Kidney (tissue), 14 donors: ENCODE data around the gene LARP1B. TPM values are rescaled to one million over a fixed set of nuclear protein-coding genes. Genes with fewer than 3 reads are reported as not detected.
A peak's percentile ranks its signal among the peaks of the same experiment; 100 is the strongest.
"Not testable (repeated sequence)": the region's sequence is repeated elsewhere in the genome, so short reads cannot be mapped to it uniquely, and the experiment has no call there.

Source experiments
- DNase-seq, 5 donors: peaks; one replicate each; pipeline ENCODE4 v3.0.0-alpha.2; 2013 to 2020
- FAIRE-seq: peaks from 2 replicates; lab custom pipeline; 2012; peaks lifted over from hg19 to GRCh38; lab: Jason Lieb, UNC
- H3K27ac ChIP-seq, 2 donors: one replicate each; pipeline ENCODE4 v1.7.0; 2013; ENCODE audit warnings: low read depth in 2 of 2, low read length in 2 of 2, inconsistent platforms in 1 of 2
- H3K27me3 ChIP-seq: one replicate; pipeline ENCODE4 v1.7.1; 2013; ENCODE audit warnings: low read length, inconsistent platforms; ENCODE audit not compliant: control insufficient read depth, insufficient read depth
- H3K36me3 ChIP-seq, 3 donors: one replicate each; pipeline versions ENCODE4 v1.7.0 to v1.7.1; 2013; ENCODE audit warnings: low read length in 3 of 3, control low read depth in 1 of 3, inconsistent platforms in 1 of 3; ENCODE audit not compliant: insufficient read depth in 3 of 3, control insufficient read depth in 2 of 3
- H3K4me1 ChIP-seq, 3 donors: one replicate each; pipeline versions ENCODE4 v1.7.0 to v1.7.1; 2013; ENCODE audit warnings: low read length in 3 of 3, inconsistent platforms in 1 of 3, low read depth in 1 of 3; ENCODE audit not compliant: control insufficient read depth in 2 of 3, insufficient read depth in 2 of 3
- H3K4me3 ChIP-seq, 3 donors: one replicate each; pipeline versions ENCODE4 v1.7.0 to v1.8.1; 2013; ENCODE audit warnings: low read length in 3 of 3, control low read depth in 1 of 3, inconsistent platforms in 1 of 3
- H3K9ac ChIP-seq, 3 donors: one replicate each; pipeline versions ENCODE4 v1.7.0 to v1.7.1; 2013; ENCODE audit warnings: low read length in 3 of 3, control low read depth in 1 of 3, inconsistent platforms in 1 of 3
- H3K9me3 ChIP-seq, 3 donors: one replicate each; pipeline versions ENCODE4 v1.7.0 to v1.7.1; 2013; ENCODE audit warnings: low read length in 3 of 3, control low read depth in 1 of 3, inconsistent platforms in 1 of 3; ENCODE audit not compliant: control insufficient read depth in 2 of 3, insufficient read depth in 1 of 3
- CTCF ChIP-seq: IDR thresholded peaks from 3 replicates; pipeline ENCODE4 v1.5.1; 2012; ENCODE audit warnings: mild to moderate bottlenecking, moderate library complexity, borderline replicate concordance; ENCODE audit not compliant: insufficient read depth; ENCODE audit errors: extremely low read depth
- intact Hi-C: fragments of 100-400 bp; cut with DNase I; formaldehyde crosslinking; loops from one replicate; pipeline ENCODE4 v1.11.1; 2022
- polyA plus RNA-seq: library from polyadenylated mRNA; stranded (reverse); fragments of 350-450 nt; fragmentation: Illumina TruSeq; extraction: RNeasy Lipid Tissue Mini Kit (QIAGEN cat#74804); gene quantifications from one replicate; pipeline ENCODE4 v1.2.3, GENCODE V29; 2014; ENCODE audit warnings: low read depth, low replicate concordance; ENCODE audit not compliant: insufficient read depth
- total RNA-seq: library from RNA; stranded (reverse); fragmentation: NEBNext Ultra II Directional; extraction: Animal tissue kit (Norgen Biotek cat#: 25700); gene quantifications from one replicate; pipeline ENCODE4 v1.2.1, GENCODE V29; 2021
- donor health status: control.
- donor health status: control.
- donor health status: control.
- donor health status: control.
- donor health status: control.
- donor health status: DM: yes; HTN: yes; CAD: no.
- donor health status: Normal renal cell carcinoma (clear cell type).

LARP1B gene
- total and polyA plus RNA-seq, 2 donors from 2014 or later: 9.3 to 24.9 TPM

- H3K4me3 ChIP-seq, DNase-seq, intact Hi-C loops, H3K27me3 ChIP-seq, H3K36me3 ChIP-seq, FAIRE-seq, H3K9ac ChIP-seq, H3K9me3 ChIP-seq, H3K4me1 ChIP-seq, H3K27ac ChIP-seq: not testable (repeated sequence)
Observed at GRCh38 chr4:128055441-128056206, 5.5 kb upstream of the LARP1B start.

GRCh38 chr4:128056396-128056795 lies 4.7 kb upstream of the LARP1B start:
- Histone ChIP-seq H3K4me3 (no peak overlapping the region), H3K9ac (no peak overlapping the region), H3K27me3 (no peaks in the 10 kb centered on the region), H3K27ac (no peak overlapping the region), H3K36me3 (no peaks in the 10 kb centered on the region), H3K4me1 (no peaks in the 10 kb centered on the region), H3K9me3 (no peaks in the 10 kb centered on the region)
- intact Hi-C loops: no loop called here
- DNase-seq (no peak), FAIRE-seq (no peak)
- no peak for TF ChIP-seq CTCF

GRCh38 chr4:128060121-128060698 lies 902 bp upstream of the LARP1B start:
- H3K9me3 ChIP-seq: no peaks in the 10 kb centered on the region
- intact Hi-C loops: no loop called here
- H3K4me3 ChIP-seq: peak overlapping the region; percentile 35 to 72 (median 65)
- DNase-seq: peak in 2 of 5 donors; percentile 68 to 74
- peaks cover 0 to 2% (median 0%) of the 10 kb centered on the region in 3 donors for H3K4me1 ChIP-seq
- H3K27ac ChIP-seq: peak overlapping the region; percentile 92 to 93
- FAIRE-seq: no peak
- H3K9ac ChIP-seq: peak overlapping the region; percentile 26 to 93 (median 49)
- H3K27me3 ChIP-seq: no peaks in the 10 kb centered on the region
- TF ChIP-seq CTCF: no peak
- H3K36me3 ChIP-seq: no peaks in the 10 kb centered on the region
